ENCODE data around the gene PLXND1.

PLXND1 gene

DNA sequence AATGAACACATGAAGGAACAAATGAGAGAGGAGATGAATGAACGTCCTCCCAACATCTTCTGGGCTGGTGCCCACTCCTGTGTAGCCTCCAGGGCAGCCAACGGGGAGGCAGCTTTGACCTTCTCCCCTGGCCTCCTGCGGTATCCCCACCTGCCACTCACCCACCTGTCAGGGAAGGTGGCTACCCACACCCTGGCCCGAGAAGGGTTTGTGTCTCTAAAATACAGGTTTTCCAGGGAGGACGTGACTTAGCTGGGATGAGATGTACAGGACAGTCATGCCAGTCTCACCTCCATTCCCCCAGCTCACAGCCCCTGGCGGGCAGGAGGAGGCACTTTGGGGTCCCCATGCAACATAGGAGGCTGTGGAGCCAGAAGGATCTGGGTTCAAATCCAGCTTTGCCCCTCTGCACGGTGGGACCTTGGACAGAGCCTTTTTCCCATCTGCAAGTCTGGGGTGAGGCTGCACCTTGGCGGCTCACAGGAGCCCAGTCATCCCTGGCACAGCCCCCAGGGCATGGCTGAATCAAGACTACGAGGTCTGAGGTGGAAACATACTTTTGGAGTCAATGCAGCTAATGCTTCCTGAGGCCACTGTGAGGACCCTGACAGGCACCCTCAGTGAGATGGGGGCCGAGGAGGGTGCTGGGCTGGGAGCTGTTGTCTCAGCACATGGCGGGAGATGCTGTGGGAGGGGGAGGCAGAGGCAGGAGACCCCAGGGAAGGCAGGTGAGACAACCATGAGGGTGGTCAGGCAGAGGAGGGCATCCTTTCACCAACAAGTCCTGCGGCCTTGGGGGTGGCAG is 11.1 kb upstream of the PLXND1 start:
- TF ChIP-seq CTCF (IDR thresholded peaks at IDR 0.05; ENCODE audit: low read depth, low read length, missing control alignments) = no peak
- no peak overlapping the region for H3K4me3 ChIP-seq (replicated peaks; ENCODE audit: low read depth, low read length)
- no peak for DNase-seq (ENCODE audit: extremely low read depth, low read depth)

DNA sequence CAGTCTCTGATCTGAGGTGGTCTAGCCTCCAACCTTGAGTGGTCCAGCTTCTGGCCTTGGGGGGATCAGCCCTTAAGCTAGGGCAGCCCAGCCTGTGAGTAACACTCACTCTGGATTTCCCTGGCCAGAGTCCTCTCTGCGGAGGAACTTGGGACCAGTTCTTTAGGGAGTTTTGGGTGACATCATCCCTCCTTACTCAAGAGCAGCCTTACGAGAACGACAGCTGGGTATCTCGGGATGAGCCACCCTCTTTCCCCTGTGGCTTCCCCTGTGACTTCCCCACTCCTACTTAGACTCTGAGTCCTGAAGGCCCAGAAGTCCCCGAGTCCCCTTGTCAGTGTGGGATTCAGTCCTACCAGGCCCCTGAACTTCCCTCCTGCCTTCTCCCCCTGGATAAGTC is 10.2 kb upstream of the PLXND1 start:
- TF ChIP-seq CTCF (IDR thresholded peaks at IDR 0.05; ENCODE audit: low read depth, low read length, missing control alignments) = no peak
- no peak overlapping the region for H3K4me3 ChIP-seq (replicated peaks; ENCODE audit: low read depth, low read length)
- no peak for DNase-seq (ENCODE audit: extremely low read depth, low read depth)

- no peak overlapping the region for H3K4me3 ChIP-seq (replicated peaks; ENCODE audit: low read depth, low read length)
- no peak for TF ChIP-seq CTCF (IDR thresholded peaks at IDR 0.05; ENCODE audit: low read depth, low read length, missing control alignments)
- DNase-seq (ENCODE audit: extremely low read depth, low read depth) = no peak
Measured at GRCh38 chr3:129616291-129616690, 9.8 kb upstream of the PLXND1 start.

GRCh38 chr3:129615751-129616281 is 9.3 kb upstream of the PLXND1 start:
- no peak overlapping the region for H3K4me3 ChIP-seq (replicated peaks; ENCODE audit: low read depth, low read length)
- no peak for TF ChIP-seq CTCF (IDR thresholded peaks at IDR 0.05; ENCODE audit: low read depth, low read length, missing control alignments)
- DNase-seq (ENCODE audit: extremely low read depth, low read depth) = no peak

DNA sequence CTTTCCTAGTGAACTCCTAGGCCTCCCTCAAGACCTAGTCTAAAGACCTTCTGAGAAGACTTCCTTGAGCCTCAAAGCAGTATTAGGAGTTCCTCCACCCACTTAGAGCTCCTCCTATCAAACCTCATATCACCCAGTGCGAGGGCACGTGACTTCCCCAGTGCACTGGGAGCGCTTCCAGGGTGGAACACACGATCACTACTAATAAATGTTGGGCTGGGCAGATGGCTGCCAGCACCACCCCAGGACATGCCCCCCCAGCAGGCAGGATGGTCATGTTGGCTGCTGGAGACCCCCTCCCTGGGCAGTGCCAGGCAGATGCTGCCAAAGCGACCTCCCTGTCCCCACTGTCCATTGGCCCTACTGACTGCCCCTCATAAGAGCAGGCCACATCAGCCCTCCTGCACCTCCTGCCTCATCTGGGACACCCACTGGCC is 8.5 kb upstream of the PLXND1 start:
- no peak for DNase-seq (ENCODE audit: extremely low read depth, low read depth)
- TF ChIP-seq CTCF (IDR thresholded peaks at IDR 0.05; ENCODE audit: low read depth, low read length, missing control alignments) = no peak
- H3K4me3 ChIP-seq (replicated peaks; ENCODE audit: low read depth, low read length) = no peak overlapping the region

- no peak for TF ChIP-seq CTCF (IDR thresholded peaks at IDR 0.05; ENCODE audit: low read depth, low read length, missing control alignments)
- DNase-seq (ENCODE audit: extremely low read depth, low read depth) = no peak
- H3K4me3 ChIP-seq (replicated peaks; ENCODE audit: low read depth, low read length) = no peak overlapping the region
Measured at GRCh38 chr3:129614435-129614834, 8.0 kb upstream of the PLXND1 start.
